Lower leg skin (tissue), 4 donors: ENCODE measurements around the gene SLC6A4. TPM values are rescaled to one million over a fixed set of nuclear protein-coding genes. Genes with fewer than 3 reads are reported as not detected.

ENCODE experiments used
- DNase-seq, 2 donors: peaks; one replicate each; pipeline ENCODE4 v3.0.0-alpha.2; 2019; ENCODE audit warnings: low spot score in 2 of 2
- H3K4me3 ChIP-seq: fragments of 200-600 bp; sonication (generic); 2 replicates; pipeline ENCODE4 v1.5.1; 2017; ENCODE audit warnings: mild to moderate bottlenecking, low read depth; ENCODE audit not compliant: poor library complexity, severe bottlenecking
- CTCF ChIP-seq, 3 donors: fragments of 450-650 bp; IDR thresholded peaks; one replicate each; pipeline ENCODE4 v1.5.1; 2016; ENCODE audit warnings: antibody characterized with exemption in 3 of 3, mild to moderate bottlenecking in 3 of 3, moderate library complexity in 2 of 3
- POLR2A ChIP-seq, 2 donors: fragments of 450-650 bp; IDR thresholded peaks; one replicate each; pipeline ENCODE4 v1.6.1; 2016 to 2017; ENCODE audit warnings: antibody characterized with exemption in 2 of 2, mild to moderate bottlenecking in 1 of 2, moderate library complexity in 1 of 2
- WGBS, 2 donors: methylation state at CpG; one replicate each; pipeline ENCODE4 v1.1.5; 2018; 5-methylcytosine and 5-hydroxymethylcytosine counted together
- intact Hi-C: fragments of 100-400 bp; cut with DNase I; formaldehyde crosslinking; loops from one replicate; pipeline ENCODE4 v1.15.0; 2023; ENCODE audit warnings: low total_unique reads
- total RNA-seq, 4 donors: library from RNA; depleted of rRNA; stranded (reverse); fragments of >200 nt; gene quantifications; one replicate each; pipeline ENCODE4 v1.1.0, GENCODE V29; 2016

Gene SLC6A4
- total RNA-seq, 4 donors from 2014 or later: 0.25 to 1.7 (median 0.91) TPM

GRCh38 chr17:30172560-30172959 lies 62.9 kb downstream of the SLC6A4 start:
- WGBS, 2 donors: 92 to 97% methylated on average over 1 of the region's 1 CpG
- DNase-seq: no peak
- H3K4me3 ChIP-seq: no peak overlapping the region
- no peak for TF ChIP-seq POLR2A (IDR thresholded peaks at IDR 0.05)
- TF ChIP-seq CTCF (IDR thresholded peaks at IDR 0.05): no peak
- intact Hi-C loops: no loop called here

- no peak overlapping the region for H3K4me3 ChIP-seq
- intact Hi-C loops: no loop called here
- no peak for DNase-seq
- TF ChIP-seq POLR2A (IDR thresholded peaks at IDR 0.05) (no peak), CTCF (IDR thresholded peaks at IDR 0.05) (no peak)
Observed at GRCh38 chr17:30170415-30170987, 65.0 kb downstream of the SLC6A4 start.

- no peak overlapping the region for H3K4me3 ChIP-seq
- DNase-seq: no peak
- TF ChIP-seq POLR2A (IDR thresholded peaks at IDR 0.05): no peak
- no peak for TF ChIP-seq CTCF (IDR thresholded peaks at IDR 0.05)
- intact Hi-C loops: no loop called here
- WGBS, 2 donors: 73 to 75% methylated on average over 1 of the region's 1 CpG
Observed at GRCh38 chr17:30165960-30166359, 69.5 kb downstream of the SLC6A4 start.

GRCh38 chr17:30165147-30165546 lies 70.3 kb downstream of the SLC6A4 start:
- WGBS, 2 donors: 86 to 91% methylated on average over 3 of the region's 3 CpGs
- no peak overlapping the region for H3K4me3 ChIP-seq

GRCh38 chr17:30164531-30164930 lies 71.0 kb downstream of the SLC6A4 start:
- 91 to 98% methylated on average over 4 of the region's 4 CpGs for WGBS, 2 donors
- intact Hi-C loops: no loop called here
- no peak for TF ChIP-seq POLR2A (IDR thresholded peaks at IDR 0.05)
- no peak for TF ChIP-seq CTCF (IDR thresholded peaks at IDR 0.05)

More at GRCh38 chr17:30165147-30165546, 70.3 kb downstream of the SLC6A4 start:
- intact Hi-C loops: no loop called here
- DNase-seq: no peak
- no peak for TF ChIP-seq CTCF (IDR thresholded peaks at IDR 0.05)
- no peak for TF ChIP-seq POLR2A (IDR thresholded peaks at IDR 0.05)

GRCh38 chr17:30161601-30162000 lies 73.9 kb downstream of the SLC6A4 start:
- no peak overlapping the region for H3K4me3 ChIP-seq
- no peak for TF ChIP-seq CTCF (IDR thresholded peaks at IDR 0.05)
- TF ChIP-seq POLR2A (IDR thresholded peaks at IDR 0.05): no peak
- intact Hi-C loops: no loop called here
- DNase-seq: no peak

More at GRCh38 chr17:30164531-30164930, 71.0 kb downstream of the SLC6A4 start:
- DNase-seq: no peak
- no peak overlapping the region for H3K4me3 ChIP-seq
